Liver (tissue), 9 donors: ENCODE measurements around the gene GPR6. TPM values are rescaled to one million over a fixed set of nuclear protein-coding genes. Genes with fewer than 3 reads are reported as not detected.

Experiments
- DNase-seq: peaks from one replicate; pipeline ENCODE4 v3.0.0-alpha.2; 2017; ENCODE audit warnings: low spot score
- H3K27ac ChIP-seq, 2 donors: one replicate each; pipeline ENCODE4 v1.7.0; 2013; ENCODE audit warnings: inconsistent platforms in 2 of 2, low read length in 2 of 2, control low read depth in 1 of 2, low read depth in 1 of 2, mild to moderate bottlenecking in 1 of 2
- H3K27me3 ChIP-seq, 4 donors: one replicate each; pipeline versions ENCODE4 v1.6.1 to v1.7.0; 2013; ENCODE audit warnings: low read length in 3 of 4, inconsistent platforms in 1 of 4, mild to moderate bottlenecking in 1 of 4, moderate library complexity in 1 of 4; ENCODE audit not compliant: control insufficient read depth in 4 of 4, insufficient read depth in 4 of 4
- H3K36me3 ChIP-seq, 4 donors: one replicate each; pipeline versions ENCODE4 v1.6.1 to v1.7.0; 2013; ENCODE audit warnings: low read length in 3 of 4, mild to moderate bottlenecking in 3 of 4, low read depth in 1 of 4, moderate library complexity in 1 of 4; ENCODE audit not compliant: control insufficient read depth in 4 of 4, insufficient read depth in 3 of 4
- H3K4me1 ChIP-seq, 4 donors: one replicate each; pipeline versions ENCODE4 v1.6.1 to v1.7.0; 2013; ENCODE audit warnings: low read length in 3 of 4, mild to moderate bottlenecking in 3 of 4, moderate library complexity in 1 of 4; ENCODE audit not compliant: control insufficient read depth in 4 of 4, insufficient read depth in 4 of 4
- H3K4me3 ChIP-seq, 3 donors: one replicate each; pipeline versions ENCODE4 v1.6.1 to v1.7.0; 2013; ENCODE audit warnings: low read length in 3 of 3, control low read depth in 1 of 3, low read depth in 1 of 3, mild to moderate bottlenecking in 1 of 3
- H3K9ac ChIP-seq, 2 donors: one replicate each; pipeline ENCODE4 v1.7.0; 2013; ENCODE audit warnings: low read length in 2 of 2, mild to moderate bottlenecking in 2 of 2, moderate library complexity in 2 of 2, control low read depth in 1 of 2, low read depth in 1 of 2
- H3K9me3 ChIP-seq, 4 donors: one replicate each; pipeline versions ENCODE4 v1.6.1 to v1.7.0; 2013; ENCODE audit warnings: low read length in 3 of 4; ENCODE audit not compliant: control insufficient read depth in 4 of 4
- EGR1 ChIP-seq, 2 donors: IDR thresholded peaks; 2 replicates each; pipeline ENCODE4 v1.6.1; 2016 to 2018; ENCODE audit warnings: antibody characterized with exemption in 2 of 2, low read depth in 2 of 2
- FOXA1 ChIP-seq: IDR thresholded peaks from 2 replicates; pipeline ENCODE4 v1.6.1; 2016; ENCODE audit warnings: antibody characterized with exemption
- GABPA ChIP-seq, 2 donors: IDR thresholded peaks in 1 of 2; conservative IDR thresholded peaks in 1 of 2; 2 replicates each; pipeline ENCODE4 v1.6.1; 2016; ENCODE audit warnings: antibody characterized with exemption in 2 of 2, mild to moderate bottlenecking in 1 of 2, moderate library complexity in 1 of 2
- HNF4G ChIP-seq: IDR thresholded peaks from 2 replicates; pipeline ENCODE4 v1.6.1; 2016; ENCODE audit warnings: antibody characterized with exemption
- JUND ChIP-seq, 2 donors: IDR thresholded peaks; 2 replicates each; pipeline ENCODE4 v1.6.1; 2016; ENCODE audit warnings: antibody characterized with exemption in 2 of 2
- NR2F2 ChIP-seq: IDR thresholded peaks from 2 replicates; pipeline ENCODE4 v1.6.1; 2016; ENCODE audit warnings: antibody characterized with exemption
- RXRA ChIP-seq, 2 donors: IDR thresholded peaks; 2 replicates each; pipeline ENCODE4 v1.6.1; 2017 to 2018; ENCODE audit warnings: antibody characterized with exemption in 2 of 2, mild to moderate bottlenecking in 1 of 2
- SP1 ChIP-seq: IDR thresholded peaks from 2 replicates; pipeline ENCODE4 v1.6.1; 2018; ENCODE audit warnings: antibody characterized with exemption, mild to moderate bottlenecking
- TAF1 ChIP-seq: conservative IDR thresholded peaks from 2 replicates; pipeline ENCODE4 v1.6.1; 2016; ENCODE audit warnings: antibody characterized with exemption, mild to moderate bottlenecking
- YY1 ChIP-seq: IDR thresholded peaks from 2 replicates; pipeline ENCODE4 v1.6.1; 2016; ENCODE audit warnings: antibody characterized with exemption, mild to moderate bottlenecking
- WGBS: extraction: QIAGEN DNeasy Blood & Tissue Kit; methylation state at CpG from one replicate; pipeline ENCODE4 v1.1.7; 2013; 5-methylcytosine and 5-hydroxymethylcytosine counted together
- polyA plus RNA-seq, 2 donors: library from polyadenylated mRNA; stranded (reverse) in 1 of 2; unstranded in 1 of 2; fragments of 200-250 nt in 1 of 2; fragments of >200 nt in 1 of 2; fragmentation: Nextera tagmentation in 1 of 2; extraction: Ambion mirVana in 1 of 2; gene quantifications; one replicate each; pipeline versions ENCODE4 v1.2.1 to v1.2.3, GENCODE V29; 2013 to 2015
- total RNA-seq, 2 donors: library from RNA; depleted of rRNA; stranded (reverse); fragments of >200 nt; gene quantifications; one replicate each; pipeline ENCODE4 v1.2.3, GENCODE V29; 2014
- TF ChIP-seq, protein P1 (sequence below): fragments of 150-350 bp; IDR thresholded peaks from 2 replicates; pipeline ENCODE4 v1.5.1; 2017; ENCODE audit warnings: improper control_type of control experiment, low read depth, low read length; ENCODE audit not compliant: missing input control
- TF ChIP-seq, protein P2 (sequence below): IDR thresholded peaks from 2 replicates; pipeline ENCODE4 v1.6.1; 2016; ENCODE audit warnings: antibody characterized with exemption
- TF ChIP-seq, protein P3 (sequence below): IDR thresholded peaks from 2 replicates; pipeline ENCODE4 v1.6.1; 2016; ENCODE audit warnings: antibody characterized with exemption, mild to moderate bottlenecking
- TF ChIP-seq, protein P4 (sequence below): IDR thresholded peaks from 2 replicates; pipeline ENCODE4 v1.6.1; 2016; ENCODE audit warnings: antibody characterized with exemption
- TF ChIP-seq, protein P5 (sequence below): IDR thresholded peaks from 2 replicates; pipeline ENCODE4 v1.6.1; 2016; ENCODE audit warnings: antibody characterized with exemption
- donor health status: healthy.
- donor health status: healthy.
- donor health status: healthy.
- donor health status: healthy.
- donor health status: healthy.

The GPR6 gene
- total and polyA plus RNA-seq, 4 donors = not detected

DNA sequence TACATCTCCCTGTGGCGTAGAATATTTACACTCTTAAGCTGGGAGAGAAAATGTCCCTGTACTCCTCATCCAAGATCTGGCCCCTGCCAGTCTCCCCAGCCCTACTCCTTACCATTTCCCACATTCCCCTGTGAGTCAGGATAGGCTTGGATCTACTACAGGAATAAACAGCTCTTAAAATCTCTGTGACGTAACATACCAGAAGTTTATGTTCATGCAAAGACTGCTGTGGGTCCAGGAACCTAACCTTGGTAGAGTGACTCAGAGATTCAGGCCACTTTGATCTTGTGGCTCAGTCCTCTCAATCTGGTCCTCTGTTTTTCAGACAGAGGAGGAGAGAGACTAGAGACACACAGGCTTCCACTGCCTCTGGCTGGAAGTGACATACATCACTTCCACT, 38.5 kb upstream of the GPR6 start:
- 86% methylated on average over 2 of the region's 2 CpGs for WGBS
- no peaks in the 10 kb centered on the region for H3K36me3 ChIP-seq
- no peak overlapping the region for H3K4me3 ChIP-seq
- no peaks in the 10 kb centered on the region for H3K4me1 ChIP-seq
- no peak for TF ChIP-seq FOXA1
- no peak for TF ChIP-seq NR2F2
- no peak for TF ChIP-seq RXRA (IDR thresholded peaks at IDR 0.05)
- TF ChIP-seq, protein P1, sequence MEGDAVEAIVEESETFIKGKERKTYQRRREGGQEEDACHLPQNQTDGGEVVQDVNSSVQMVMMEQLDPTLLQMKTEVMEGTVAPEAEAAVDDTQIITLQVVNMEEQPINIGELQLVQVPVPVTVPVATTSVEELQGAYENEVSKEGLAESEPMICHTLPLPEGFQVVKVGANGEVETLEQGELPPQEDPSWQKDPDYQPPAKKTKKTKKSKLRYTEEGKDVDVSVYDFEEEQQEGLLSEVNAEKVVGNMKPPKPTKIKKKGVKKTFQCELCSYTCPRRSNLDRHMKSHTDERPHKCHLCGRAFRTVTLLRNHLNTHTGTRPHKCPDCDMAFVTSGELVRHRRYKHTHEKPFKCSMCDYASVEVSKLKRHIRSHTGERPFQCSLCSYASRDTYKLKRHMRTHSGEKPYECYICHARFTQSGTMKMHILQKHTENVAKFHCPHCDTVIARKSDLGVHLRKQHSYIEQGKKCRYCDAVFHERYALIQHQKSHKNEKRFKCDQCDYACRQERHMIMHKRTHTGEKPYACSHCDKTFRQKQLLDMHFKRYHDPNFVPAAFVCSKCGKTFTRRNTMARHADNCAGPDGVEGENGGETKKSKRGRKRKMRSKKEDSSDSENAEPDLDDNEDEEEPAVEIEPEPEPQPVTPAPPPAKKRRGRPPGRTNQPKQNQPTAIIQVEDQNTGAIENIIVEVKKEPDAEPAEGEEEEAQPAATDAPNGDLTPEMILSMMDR = no peak
- TF ChIP-seq HNF4G = no peak
- no peak for TF ChIP-seq EGR1 (IDR thresholded peaks at IDR 0.05; ENCODE audit: low read depth in 2 of 2)
- TF ChIP-seq, protein P2, sequence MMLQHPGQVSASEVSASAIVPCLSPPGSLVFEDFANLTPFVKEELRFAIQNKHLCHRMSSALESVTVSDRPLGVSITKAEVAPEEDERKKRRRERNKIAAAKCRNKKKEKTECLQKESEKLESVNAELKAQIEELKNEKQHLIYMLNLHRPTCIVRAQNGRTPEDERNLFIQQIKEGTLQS = no peak
- no peak for TF ChIP-seq SP1
- TF ChIP-seq, protein P3, sequence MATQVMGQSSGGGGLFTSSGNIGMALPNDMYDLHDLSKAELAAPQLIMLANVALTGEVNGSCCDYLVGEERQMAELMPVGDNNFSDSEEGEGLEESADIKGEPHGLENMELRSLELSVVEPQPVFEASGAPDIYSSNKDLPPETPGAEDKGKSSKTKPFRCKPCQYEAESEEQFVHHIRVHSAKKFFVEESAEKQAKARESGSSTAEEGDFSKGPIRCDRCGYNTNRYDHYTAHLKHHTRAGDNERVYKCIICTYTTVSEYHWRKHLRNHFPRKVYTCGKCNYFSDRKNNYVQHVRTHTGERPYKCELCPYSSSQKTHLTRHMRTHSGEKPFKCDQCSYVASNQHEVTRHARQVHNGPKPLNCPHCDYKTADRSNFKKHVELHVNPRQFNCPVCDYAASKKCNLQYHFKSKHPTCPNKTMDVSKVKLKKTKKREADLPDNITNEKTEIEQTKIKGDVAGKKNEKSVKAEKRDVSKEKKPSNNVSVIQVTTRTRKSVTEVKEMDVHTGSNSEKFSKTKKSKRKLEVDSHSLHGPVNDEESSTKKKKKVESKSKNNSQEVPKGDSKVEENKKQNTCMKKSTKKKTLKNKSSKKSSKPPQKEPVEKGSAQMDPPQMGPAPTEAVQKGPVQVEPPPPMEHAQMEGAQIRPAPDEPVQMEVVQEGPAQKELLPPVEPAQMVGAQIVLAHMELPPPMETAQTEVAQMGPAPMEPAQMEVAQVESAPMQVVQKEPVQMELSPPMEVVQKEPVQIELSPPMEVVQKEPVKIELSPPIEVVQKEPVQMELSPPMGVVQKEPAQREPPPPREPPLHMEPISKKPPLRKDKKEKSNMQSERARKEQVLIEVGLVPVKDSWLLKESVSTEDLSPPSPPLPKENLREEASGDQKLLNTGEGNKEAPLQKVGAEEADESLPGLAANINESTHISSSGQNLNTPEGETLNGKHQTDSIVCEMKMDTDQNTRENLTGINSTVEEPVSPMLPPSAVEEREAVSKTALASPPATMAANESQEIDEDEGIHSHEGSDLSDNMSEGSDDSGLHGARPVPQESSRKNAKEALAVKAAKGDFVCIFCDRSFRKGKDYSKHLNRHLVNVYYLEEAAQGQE = no peak
- TF ChIP-seq GABPA (IDR thresholded peaks at IDR 0.05 in 1 of 2, conservative IDR thresholded peaks at IDR 0.05 in 1 of 2) = no peak
- TF ChIP-seq JUND (IDR thresholded peaks at IDR 0.05) = no peak
- TF ChIP-seq, protein P4, sequence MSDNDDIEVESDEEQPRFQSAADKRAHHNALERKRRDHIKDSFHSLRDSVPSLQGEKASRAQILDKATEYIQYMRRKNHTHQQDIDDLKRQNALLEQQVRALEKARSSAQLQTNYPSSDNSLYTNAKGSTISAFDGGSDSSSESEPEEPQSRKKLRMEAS = no peak
- no peak for TF ChIP-seq TAF1
- TF ChIP-seq, protein P5, sequence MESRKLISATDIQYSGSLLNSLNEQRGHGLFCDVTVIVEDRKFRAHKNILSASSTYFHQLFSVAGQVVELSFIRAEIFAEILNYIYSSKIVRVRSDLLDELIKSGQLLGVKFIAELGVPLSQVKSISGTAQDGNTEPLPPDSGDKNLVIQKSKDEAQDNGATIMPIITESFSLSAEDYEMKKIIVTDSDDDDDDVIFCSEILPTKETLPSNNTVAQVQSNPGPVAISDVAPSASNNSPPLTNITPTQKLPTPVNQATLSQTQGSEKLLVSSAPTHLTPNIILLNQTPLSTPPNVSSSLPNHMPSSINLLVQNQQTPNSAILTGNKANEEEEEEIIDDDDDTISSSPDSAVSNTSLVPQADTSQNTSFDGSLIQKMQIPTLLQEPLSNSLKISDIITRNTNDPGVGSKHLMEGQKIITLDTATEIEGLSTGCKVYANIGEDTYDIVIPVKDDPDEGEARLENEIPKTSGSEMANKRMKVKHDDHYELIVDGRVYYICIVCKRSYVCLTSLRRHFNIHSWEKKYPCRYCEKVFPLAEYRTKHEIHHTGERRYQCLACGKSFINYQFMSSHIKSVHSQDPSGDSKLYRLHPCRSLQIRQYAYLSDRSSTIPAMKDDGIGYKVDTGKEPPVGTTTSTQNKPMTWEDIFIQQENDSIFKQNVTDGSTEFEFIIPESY = no peak
- peaks cover 0 to 6% (median 0%) of the 10 kb centered on the region in 4 donors for H3K27me3 ChIP-seq
- peaks cover 0 to 3% (median 0%) of the 10 kb centered on the region in 4 donors for H3K9me3 ChIP-seq
- no peak overlapping the region for H3K27ac ChIP-seq
- no peak overlapping the region for H3K9ac ChIP-seq
- no peak for DNase-seq

DNA sequence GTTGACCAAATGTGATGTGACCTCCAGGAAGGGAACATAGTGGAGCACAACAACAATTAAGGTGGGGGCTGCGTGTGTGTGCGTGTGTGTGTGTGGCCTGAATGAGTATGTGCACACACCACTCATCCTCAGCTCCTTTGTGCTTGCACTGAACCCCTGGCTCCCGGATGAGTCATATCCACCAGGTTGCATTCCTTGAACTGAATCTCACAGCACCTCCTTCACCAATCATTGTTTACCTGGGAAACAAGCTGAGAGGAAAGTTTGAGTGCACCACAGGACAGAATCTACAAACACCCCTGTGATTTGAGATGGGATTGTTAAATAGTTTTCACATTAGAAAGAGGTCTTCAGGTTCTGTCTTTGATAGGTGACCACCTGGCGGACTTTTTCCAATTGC, 33.7 kb upstream of the GPR6 start:
- 68% methylated on average over 4 of the region's 4 CpGs for WGBS

More for the DNA sequence above, 33.7 kb upstream of the GPR6 start:
- Histone ChIP-seq H3K27ac (no peak overlapping the region), H3K9me3 (peaks cover 0 to 3% (median 0%) of the 10 kb centered on the region in 4 donors), H3K9ac (no peak overlapping the region), H3K36me3 (no peaks in the 10 kb centered on the region), H3K27me3 (peaks cover 0 to 6% (median 0%) of the 10 kb centered on the region in 4 donors), H3K4me1 (no peaks in the 10 kb centered on the region), H3K4me3 (no peak overlapping the region)
- DNase-seq = no peak
- TF ChIP-seq, protein P2 = no peak
- TF ChIP-seq YY1 = no peak
- no peak for TF ChIP-seq EGR1 (IDR thresholded peaks at IDR 0.05; ENCODE audit: low read depth in 2 of 2)
- TF ChIP-seq, protein P1 = no peak
